HCEC 1CT (cell line): Measurements from ENCODE around the gene DDX42.

Experiments used
- DNase-seq: peaks from one replicate; pipeline ENCODE4 v3.0.0-alpha.2; 2017

DDX42 gene, protein sequence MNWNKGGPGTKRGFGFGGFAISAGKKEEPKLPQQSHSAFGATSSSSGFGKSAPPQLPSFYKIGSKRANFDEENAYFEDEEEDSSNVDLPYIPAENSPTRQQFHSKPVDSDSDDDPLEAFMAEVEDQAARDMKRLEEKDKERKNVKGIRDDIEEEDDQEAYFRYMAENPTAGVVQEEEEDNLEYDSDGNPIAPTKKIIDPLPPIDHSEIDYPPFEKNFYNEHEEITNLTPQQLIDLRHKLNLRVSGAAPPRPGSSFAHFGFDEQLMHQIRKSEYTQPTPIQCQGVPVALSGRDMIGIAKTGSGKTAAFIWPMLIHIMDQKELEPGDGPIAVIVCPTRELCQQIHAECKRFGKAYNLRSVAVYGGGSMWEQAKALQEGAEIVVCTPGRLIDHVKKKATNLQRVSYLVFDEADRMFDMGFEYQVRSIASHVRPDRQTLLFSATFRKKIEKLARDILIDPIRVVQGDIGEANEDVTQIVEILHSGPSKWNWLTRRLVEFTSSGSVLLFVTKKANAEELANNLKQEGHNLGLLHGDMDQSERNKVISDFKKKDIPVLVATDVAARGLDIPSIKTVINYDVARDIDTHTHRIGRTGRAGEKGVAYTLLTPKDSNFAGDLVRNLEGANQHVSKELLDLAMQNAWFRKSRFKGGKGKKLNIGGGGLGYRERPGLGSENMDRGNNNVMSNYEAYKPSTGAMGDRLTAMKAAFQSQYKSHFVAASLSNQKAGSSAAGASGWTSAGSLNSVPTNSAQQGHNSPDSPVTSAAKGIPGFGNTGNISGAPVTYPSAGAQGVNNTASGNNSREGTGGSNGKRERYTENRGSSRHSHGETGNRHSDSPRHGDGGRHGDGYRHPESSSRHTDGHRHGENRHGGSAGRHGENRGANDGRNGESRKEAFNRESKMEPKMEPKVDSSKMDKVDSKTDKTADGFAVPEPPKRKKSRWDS

GRCh38 chr17:63774141-63774968, at the start of gene DDX42:
DDX42 (plus strand) TSS chr17:63774170; CDS start chr17:63787050, 12,880 bp downstream.
- DNase-seq = peak; percentile 68

GRCh38 chr17:63735691-63736090, 38.3 kb upstream of the DDX42 start:
- DNase-seq = no peak

DNA sequence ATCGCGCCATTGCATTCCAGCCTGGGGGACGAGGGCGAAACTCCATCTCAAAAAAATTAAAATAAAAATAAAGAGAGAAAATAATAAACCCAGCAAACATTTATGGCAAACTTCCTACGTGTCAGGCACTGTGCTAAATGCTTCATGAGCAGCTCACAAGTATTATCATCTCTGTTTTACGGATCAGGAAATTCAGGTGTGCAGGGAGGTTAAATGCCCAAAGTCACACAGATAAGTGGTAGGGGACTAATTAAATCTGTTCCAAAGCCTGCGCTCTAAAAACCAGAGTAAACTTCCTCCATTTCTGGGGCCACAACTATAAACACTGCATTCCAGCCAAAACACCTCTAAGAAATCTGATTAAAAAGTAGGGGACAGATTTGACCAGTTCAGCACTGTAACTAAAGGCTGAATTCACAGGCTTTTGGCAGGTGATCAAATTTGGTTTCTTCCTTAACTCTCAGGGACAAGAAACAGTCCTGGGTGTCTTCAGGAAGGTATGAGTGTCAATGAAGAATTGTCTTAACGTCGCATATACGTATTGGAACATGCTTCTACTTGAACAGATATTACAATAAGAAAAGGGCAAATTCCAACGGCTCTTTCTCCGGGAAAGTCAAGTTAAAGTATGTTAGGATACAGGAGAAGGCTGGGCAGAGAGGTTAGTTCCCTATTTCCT, 33.4 kb upstream of the DDX42 start:
- DNase-seq = no peak

DNA sequence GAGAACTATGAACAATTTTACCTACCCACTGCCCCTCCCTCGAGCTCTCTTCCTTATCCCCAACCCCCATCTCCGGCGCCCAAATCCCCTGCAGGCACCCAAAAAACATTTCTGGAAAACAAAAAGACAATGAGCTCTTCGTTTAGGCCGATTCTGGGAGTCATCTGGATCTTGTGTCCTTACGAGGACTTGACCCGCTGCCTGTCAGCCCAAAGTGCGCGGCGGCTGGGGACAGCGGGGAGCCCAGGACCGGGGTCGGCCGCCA, 32.9 kb upstream of the DDX42 start:
- peak; percentile 4 for DNase-seq

GRCh38 chr17:63741408-63742173, 32.4 kb upstream of the DDX42 start, which contains the start of gene STRADA:
STRADA (minus strand) TSS chr17:63741799; CDS start chr17:63728369, 13,430 bp downstream.
- DNase-seq = peak; percentile 97

DNA sequence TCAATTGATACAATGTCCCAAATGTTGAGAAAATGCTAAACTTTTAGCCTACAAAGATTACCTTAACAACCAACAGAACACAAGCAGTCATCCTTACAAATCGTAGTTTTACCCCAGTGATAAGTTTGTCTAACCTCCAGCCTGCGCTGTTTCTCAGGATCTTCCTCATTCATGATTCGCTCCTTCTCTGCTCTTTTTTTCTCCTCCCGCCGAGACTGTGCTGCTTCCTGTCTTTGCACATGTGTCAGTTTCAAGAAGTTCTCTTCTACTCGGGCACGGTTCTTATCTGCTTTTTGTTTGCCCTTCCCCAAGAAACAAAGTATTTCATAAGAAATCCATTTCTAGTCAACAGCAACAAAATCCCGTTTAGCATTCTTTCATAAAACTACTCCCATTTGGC, 22.2 kb upstream of the DDX42 start:
- no peak for DNase-seq

DNA sequence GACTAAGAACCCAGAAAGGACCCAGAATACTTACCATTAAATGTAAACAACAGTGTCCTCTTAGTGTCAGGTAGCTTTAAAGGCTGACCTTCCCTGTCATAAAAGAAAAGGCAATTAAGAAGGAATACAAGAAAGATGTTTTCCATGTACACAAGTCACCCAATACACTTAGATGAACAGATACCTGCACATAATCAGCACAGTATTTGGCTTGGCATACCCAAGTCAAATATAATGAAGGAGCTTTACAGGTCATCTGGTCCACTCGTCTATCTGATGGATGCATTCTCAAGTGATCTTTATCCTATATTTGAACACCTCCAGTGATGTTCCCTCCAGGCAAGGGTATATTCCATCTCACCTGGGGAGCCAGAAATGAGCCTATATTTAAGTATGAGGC, 21.3 kb upstream of the DDX42 start:
- no peak for DNase-seq

- no peak for DNase-seq
Measured at GRCh38 chr17:63753215-63753614, 20.8 kb upstream of the DDX42 start.

DNA sequence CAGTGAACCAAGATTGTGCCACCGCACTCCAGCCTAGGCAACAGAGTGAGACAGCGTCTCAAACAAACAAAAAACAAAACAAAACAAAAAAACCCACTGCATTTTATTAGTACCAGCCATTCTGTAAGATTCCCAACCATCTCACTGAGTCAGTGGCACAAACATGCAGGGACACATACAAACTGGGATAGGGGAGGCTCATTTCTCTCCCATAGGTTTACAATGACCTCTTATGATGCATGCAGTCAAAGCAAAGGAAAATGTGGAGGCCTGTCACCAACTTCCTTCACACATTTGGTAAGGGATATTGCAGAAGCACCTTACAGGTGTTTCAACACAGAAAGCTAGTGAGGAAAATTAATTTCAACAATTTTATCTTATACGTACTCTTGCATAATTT, 19.9 kb upstream of the DDX42 start:
- no peak for DNase-seq

GRCh38 chr17:63758428-63758827, 15.5 kb upstream of the DDX42 start:
- DNase-seq = no peak

- no peak for DNase-seq
Measured at GRCh38 chr17:63760771-63761539, 13.0 kb upstream of the DDX42 start.

DNA sequence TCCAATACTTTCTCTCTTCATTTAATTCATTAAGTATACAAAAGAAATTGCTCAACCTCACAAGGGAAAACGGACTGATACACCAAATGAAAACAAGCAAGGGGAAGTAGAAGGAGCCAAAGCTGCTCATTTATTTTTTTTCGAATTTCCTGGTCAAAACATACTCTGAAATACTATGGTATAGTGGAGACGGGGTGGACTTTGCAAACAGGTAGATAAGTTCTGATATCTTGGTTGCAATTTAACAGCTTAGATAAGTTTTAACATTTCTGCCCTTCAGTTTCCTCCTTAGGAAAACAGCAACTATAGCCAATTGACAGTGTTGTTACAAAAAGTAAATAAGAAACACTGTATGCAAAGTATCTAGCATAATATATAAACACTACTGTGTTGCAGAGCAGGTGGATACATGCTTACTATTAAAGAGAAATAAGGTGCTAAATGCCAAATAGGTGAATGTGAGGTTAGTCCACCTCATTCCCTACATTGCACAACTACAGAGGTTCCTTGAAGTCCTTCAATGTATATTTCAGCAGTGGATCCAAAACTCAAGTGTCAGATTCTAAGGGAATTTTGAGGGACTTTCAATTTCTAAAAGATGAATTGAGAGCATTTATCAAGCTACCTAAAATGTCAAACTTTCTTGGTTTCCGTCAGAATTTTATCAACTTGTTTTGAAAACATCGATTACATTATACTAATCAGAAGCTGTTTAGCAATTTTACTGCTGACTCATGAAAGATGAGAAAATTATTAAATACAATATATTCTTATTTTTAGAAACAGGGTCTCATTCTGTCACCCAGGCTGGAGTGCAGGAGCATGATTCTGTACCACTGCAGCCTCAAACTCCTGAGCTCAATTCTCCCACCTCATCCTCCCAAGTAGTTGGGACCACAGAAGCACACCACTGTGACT, 11.6 kb upstream of the DDX42 start:
- DNase-seq = no peak

- DNase-seq = no peak
Measured at GRCh38 chr17:63764716-63765115, 9.3 kb upstream of the DDX42 start.

DNA sequence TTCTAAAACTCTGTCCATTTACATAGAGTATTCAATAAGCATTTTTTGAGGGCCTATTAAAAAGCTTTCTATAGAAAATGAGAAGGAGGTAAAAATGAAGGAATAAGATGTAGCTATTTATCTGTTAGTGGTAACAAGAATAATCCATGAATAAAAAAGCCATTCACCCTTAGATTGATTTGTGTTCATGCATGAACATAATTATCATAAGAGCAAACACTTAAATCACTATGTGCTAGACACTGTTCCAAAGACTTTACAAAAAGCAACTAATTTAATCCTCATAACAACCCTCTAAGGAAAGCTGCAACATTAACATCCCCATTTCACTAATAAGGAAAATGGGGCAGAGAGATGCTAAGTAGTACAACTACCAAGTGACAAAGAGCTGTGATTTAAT, 7.2 kb upstream of the DDX42 start:
- DNase-seq = no peak

- no peak for DNase-seq
Measured at GRCh38 chr17:63768433-63768832, 5.5 kb upstream of the DDX42 start.

DNA sequence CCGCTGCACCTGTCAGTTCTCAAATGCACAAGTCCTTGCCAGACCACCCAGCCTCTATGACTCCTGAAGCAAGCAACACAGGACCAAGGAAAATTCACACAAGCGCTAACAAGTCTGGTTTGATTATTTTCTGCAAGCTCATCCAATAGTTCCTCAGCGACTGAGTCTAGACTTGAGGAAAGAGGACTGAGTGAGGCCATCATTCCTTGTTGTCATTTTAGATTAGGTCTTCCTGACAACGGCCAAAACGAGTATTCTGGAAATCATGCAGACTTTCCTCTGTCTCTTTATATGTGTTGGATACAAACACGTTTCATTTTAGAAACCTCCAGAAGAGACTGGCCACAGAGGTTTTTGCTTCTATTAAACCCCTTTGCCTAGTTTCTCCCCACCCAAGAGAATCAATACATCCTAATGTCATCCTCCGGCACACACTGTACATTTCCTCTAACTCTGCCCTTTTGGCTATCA, 1.1 kb upstream of the DDX42 start:
- DNase-seq = no peak

GRCh38 chr17:63773272-63774140, 464 bp upstream of the DDX42 start, which contains the start of gene CCDC47:
CCDC47 (minus strand) TSS chr17:63773597; CDS start chr17:63766175, 7,422 bp downstream.
- peak; percentile 98 for DNase-seq

- no peak for DNase-seq
Measured at GRCh38 chr17:63774969-63775265, 947 bp downstream of the DDX42 start.

DNA sequence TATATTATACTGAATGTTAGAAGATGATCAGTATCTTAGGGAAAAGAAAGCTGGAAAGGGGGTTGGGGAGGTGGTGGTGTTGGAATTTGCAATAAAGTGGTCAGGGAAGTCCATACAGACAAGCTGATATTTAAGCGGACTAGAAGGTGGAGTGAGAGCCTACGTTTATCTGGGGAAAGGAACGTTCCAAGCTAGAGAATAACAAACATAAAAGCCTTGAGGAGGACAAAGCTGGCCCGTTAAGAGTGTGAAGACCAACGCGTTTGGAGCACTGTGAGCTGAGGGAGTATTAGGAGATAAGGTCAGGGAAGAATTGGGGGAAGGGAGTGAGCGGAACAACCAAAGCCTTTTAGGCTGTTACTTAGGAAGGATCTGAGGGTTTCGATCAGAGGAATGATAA, 1.4 kb downstream of the DDX42 start:
- no peak for DNase-seq
